ENCODE results near the gene ATG13. TPM values are rescaled to one million over a fixed set of nuclear protein-coding genes. Genes with fewer than 3 reads are reported as not detected.

ATG13 gene
- total RNA-seq, 1 donor from 2014 or later, result 87.7 TPM

DNA sequence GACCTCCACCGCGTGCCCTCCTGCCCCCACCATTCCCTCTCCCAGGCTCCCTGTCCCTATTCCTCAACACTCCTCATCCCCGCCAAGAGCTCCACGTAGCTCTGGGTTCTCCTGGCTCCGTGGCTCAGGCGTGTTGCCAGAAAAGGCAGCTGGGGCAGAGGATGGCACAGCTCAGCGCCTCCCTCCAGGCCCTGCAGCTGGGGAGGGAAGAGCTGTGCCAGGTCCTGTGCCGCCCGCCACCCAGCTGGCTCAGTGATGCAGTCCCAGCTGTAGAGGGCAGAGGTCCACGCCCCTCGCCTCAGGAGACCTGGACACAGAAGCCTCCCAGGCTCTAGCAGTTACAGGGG lies 78.8 kb downstream of the ATG13 start:
- H3K4me3 Mint-ChIP-seq (ENCODE audit: unreplicated experiment), result no peak overlapping the region
- H3K27me3 Mint-ChIP-seq (ENCODE audit: unreplicated experiment), result peaks cover 12% of the 10 kb centered on the region
- peaks cover 11% of the 10 kb centered on the region for H3K4me1 Mint-ChIP-seq (ENCODE audit: low read depth, unreplicated experiment)
- H3K27ac Mint-ChIP-seq (ENCODE audit: unreplicated experiment), result no peak overlapping the region
- no peaks in the 10 kb centered on the region for H3K36me3 Mint-ChIP-seq (ENCODE audit: unreplicated experiment)
- H3K9me3 Mint-ChIP-seq (ENCODE audit: unreplicated experiment), result peaks cover 1% of the 10 kb centered on the region
- DNase-seq, result no peak
- TF ChIP-seq CTCF (IDR thresholded peaks at IDR 0.05; ENCODE audit: partially characterized antibody, unreplicated experiment), result no peak

DNA sequence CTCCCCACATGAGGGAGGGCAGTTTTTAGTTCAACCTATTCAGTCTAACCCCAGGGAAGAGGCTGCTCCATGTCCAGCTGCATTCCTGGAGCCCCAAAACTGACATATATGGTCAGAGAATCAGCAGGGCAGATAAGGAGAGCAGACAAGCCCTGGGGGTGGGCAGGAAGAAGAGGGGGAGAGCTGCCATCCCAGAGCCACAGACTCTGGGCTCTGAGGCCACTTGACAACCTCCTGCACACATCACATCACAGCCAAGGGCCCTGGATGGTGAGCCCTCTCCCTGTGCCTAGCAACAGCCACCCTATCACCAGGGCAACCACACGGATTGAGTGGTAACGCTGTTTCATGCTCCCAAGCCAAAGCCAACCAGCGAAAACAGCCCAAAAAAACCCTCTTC lies 80.0 kb downstream of the ATG13 start:
- Mint-ChIP-seq H3K9me3 (ENCODE audit: unreplicated experiment) (peaks cover 1% of the 10 kb centered on the region), H3K36me3 (ENCODE audit: unreplicated experiment) (no peaks in the 10 kb centered on the region), H3K27me3 (ENCODE audit: unreplicated experiment) (peaks cover 12% of the 10 kb centered on the region), H3K27ac (ENCODE audit: unreplicated experiment) (peak overlapping the region; percentile 21), H3K4me1 (ENCODE audit: low read depth, unreplicated experiment) (peaks cover 13% of the 10 kb centered on the region), H3K4me3 (ENCODE audit: unreplicated experiment) (no peak overlapping the region)
- no peak for TF ChIP-seq CTCF (IDR thresholded peaks at IDR 0.05; ENCODE audit: partially characterized antibody, unreplicated experiment)
- DNase-seq, result no peak

GRCh38 chr11:46697723-46698122 lies 80.4 kb downstream of the ATG13 start:
- Mint-ChIP-seq H3K36me3 (ENCODE audit: unreplicated experiment) (no peaks in the 10 kb centered on the region), H3K4me3 (ENCODE audit: unreplicated experiment) (peak overlapping the region; percentile 25), H3K27ac (ENCODE audit: unreplicated experiment) (peak overlapping the region; percentile 21), H3K9me3 (ENCODE audit: unreplicated experiment) (peaks cover 1% of the 10 kb centered on the region), H3K27me3 (ENCODE audit: unreplicated experiment) (peaks cover 12% of the 10 kb centered on the region), H3K4me1 (ENCODE audit: low read depth, unreplicated experiment) (peaks cover 13% of the 10 kb centered on the region)
- DNase-seq, result no peak
- no peak for TF ChIP-seq CTCF (IDR thresholded peaks at IDR 0.05; ENCODE audit: partially characterized antibody, unreplicated experiment)

DNA sequence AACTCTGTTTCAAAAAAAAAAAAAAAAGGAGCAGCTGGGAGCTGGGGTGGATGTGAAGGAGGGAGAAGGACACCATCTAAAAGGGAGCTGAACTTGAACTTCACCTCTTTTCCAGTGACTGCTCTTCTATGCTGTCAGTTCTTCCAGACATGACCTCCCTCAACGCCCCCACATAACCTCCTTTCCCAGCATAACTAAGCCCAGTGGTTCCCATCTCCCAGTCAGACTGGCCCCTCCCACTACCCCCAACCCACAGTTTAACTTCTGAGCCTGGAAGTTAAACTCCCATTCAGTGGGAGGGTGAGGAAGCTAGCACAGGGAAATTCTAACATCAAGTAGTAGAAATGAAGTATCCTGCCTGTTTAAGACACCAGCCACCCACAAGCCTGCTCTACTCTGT lies 81.2 kb downstream of the ATG13 start:
- Mint-ChIP-seq H3K27ac (ENCODE audit: unreplicated experiment) (no peak overlapping the region), H3K4me1 (ENCODE audit: low read depth, unreplicated experiment) (peaks cover 13% of the 10 kb centered on the region), H3K9me3 (ENCODE audit: unreplicated experiment) (peaks cover 1% of the 10 kb centered on the region), H3K4me3 (ENCODE audit: unreplicated experiment) (no peak overlapping the region), H3K36me3 (ENCODE audit: unreplicated experiment) (no peaks in the 10 kb centered on the region), H3K27me3 (ENCODE audit: unreplicated experiment) (peaks cover 12% of the 10 kb centered on the region)
- TF ChIP-seq CTCF (IDR thresholded peaks at IDR 0.05; ENCODE audit: partially characterized antibody, unreplicated experiment), result no peak
- no peak for DNase-seq

DNA sequence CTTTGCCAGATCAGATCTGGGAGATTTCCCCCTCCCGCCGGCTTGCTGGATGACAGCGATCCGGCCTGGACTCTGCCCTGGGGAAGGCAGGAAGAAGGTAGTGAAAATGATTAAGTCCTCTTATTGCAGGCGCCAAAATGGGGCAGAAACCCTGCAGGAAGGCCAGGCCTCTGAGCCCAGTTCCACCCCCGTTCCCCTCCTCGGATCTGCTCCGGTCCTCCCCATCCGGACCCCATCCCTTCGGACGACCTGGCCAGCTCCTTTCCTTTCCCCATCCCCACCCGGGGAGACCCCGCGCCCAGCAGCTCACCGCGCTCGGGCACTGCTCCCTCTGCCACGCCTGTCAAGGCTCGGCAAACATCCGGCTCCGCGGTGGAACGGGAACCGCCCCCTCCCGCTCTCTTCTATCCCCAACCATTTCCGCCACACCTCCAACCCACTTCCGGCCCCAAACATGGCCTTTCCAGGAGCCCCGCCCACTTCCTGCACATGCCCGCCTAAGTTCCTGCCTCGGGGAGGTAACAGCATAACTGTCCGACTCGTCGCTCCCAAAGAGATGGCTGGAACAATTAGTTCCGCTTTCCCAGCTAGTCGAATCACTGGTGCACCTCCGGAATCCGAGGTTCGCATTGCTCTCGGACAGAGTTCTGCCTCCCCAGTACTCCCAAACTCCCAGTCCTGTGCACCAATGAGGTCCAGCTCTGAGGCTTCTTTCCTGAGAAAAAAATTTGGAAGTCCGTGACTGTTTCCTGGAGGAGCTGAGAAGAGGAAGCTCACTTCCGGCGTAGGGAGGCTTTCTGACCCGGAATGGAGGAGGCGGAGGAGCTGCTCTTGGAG lies 83.1 kb downstream of the ATG13 start, which contains the start of the genes ARHGAP1 and ZNF408:
Gene ARHGAP1, minus strand, starts transcription at position 379 of the 837 bp plus-strand sequence. CDS start 4,512 bp downstream, outside the sequence.
Gene ZNF408, plus strand, starts transcription at position 791 of the 837 bp plus-strand sequence. Its CDS starts 17 bp downstream, at position 808.
- peak within 1 kb of the TSS; percentile 100 for H3K27ac Mint-ChIP-seq (ENCODE audit: unreplicated experiment)
- peaks cover 2% of the 10 kb centered on the region for H3K9me3 Mint-ChIP-seq (ENCODE audit: unreplicated experiment)

More for the DNA sequence above, 83.1 kb downstream of the ATG13 start, which contains the start of the genes ARHGAP1 and ZNF408:
- TF ChIP-seq CTCF (IDR thresholded peaks at IDR 0.05; ENCODE audit: partially characterized antibody, unreplicated experiment), result no peak
- peaks cover 6% of the 10 kb centered on the region for H3K4me1 Mint-ChIP-seq (ENCODE audit: low read depth, unreplicated experiment)
- H3K36me3 Mint-ChIP-seq (ENCODE audit: unreplicated experiment), result no peaks in the 10 kb centered on the region
- peak within 1 kb of the TSS; percentile 97 for H3K4me3 Mint-ChIP-seq (ENCODE audit: unreplicated experiment)
- peak; percentile 98 for DNase-seq
- peaks cover 10% of the 10 kb centered on the region for H3K27me3 Mint-ChIP-seq (ENCODE audit: unreplicated experiment)

Data from glutamatergic neuron (in vitro differentiated cells).